COLO829 (cell line): Measurements from ENCODE around the gene IKZF1.

Experiments used
- DNase-seq: peaks from one replicate; pipeline ENCODE4 v3.0.0; 2012; ENCODE audit warnings: low spot score

The IKZF1 gene

DNA sequence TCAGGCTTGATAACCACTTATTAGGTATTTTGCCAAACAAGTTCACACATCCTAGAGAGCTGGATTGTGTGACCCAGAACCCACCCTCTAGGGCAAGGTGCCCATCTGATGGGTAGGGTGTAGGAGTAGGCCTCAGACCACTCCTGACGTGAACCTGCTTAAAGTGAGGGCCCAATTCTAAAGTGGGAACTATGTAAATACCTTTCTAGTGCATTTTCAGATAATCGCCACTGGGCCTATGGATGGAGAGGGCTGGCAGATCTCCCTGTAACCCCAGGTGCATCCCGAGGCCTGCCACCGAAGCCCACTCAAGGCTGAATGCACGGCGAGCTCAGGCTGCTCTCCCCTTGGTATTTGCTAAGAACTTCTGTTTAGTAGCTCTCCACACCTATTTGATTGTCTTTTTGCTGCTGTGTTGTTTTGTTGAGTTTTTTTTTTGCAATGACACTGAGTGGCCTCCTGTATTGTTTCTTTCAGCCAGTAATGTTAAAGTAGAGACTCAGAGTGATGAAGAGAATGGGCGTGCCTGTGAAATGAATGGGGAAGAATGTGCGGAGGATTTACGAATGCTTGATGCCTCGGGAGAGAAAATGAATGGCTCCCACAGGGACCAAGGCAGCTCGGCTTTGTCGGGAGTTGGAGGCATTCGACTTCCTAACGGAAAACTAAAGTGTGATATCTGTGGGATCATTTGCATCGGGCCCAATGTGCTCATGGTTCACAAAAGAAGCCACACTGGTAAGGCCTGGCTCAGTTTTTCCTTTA lies 71.7 kb downstream of the IKZF1 start:
- no peak for DNase-seq

- DNase-seq, result no peak
Measured at GRCh38 chr7:50377356-50377755, 72.8 kb downstream of the IKZF1 start.

DNA sequence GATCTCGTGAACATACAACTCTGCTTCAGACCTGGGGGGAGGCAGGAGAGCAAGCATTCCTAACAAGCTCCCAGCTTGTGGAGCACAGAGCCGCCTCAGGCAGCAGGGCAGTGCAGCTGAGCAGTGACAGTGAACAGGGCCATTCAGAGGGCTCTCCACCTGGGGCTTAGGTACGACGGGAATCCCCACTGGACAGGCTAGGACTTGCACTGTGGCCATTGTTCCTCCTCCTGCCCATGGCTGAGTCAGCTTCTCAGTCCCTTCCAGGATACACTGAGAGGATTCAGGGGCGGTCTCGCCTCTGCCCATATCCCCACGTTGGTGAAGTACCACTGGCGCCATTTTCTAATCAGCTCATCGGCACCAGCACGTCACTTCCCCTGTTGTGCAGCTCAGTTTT lies 74.6 kb downstream of the IKZF1 start:
- no peak for DNase-seq

DNA sequence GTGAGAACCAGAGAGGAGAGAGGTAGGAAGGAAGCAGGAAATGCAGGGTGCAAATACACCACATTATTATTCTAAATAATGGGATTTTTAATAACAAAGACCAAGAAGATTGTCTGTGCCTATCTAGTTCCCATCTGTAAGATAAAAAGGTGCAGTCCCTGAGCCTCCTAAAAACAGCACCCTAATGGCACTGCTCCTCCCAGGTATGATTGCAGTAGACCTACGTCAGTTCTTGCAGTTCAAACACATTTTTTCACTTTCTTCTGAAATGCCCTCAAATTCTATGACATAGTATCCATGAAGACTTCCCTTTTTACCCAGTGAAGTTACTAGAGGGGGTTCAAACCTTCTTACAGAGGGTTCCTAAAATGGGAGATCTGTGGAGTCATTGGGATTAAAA lies 75.0 kb downstream of the IKZF1 start:
- DNase-seq, result no peak

GRCh38 chr7:50382455-50382854 lies 77.9 kb downstream of the IKZF1 start:
- no peak for DNase-seq

- DNase-seq, result no peak
Measured at GRCh38 chr7:50387351-50387750, 82.8 kb downstream of the IKZF1 start.

GRCh38 chr7:50389961-50390360 lies 85.4 kb downstream of the IKZF1 start:
- no peak for DNase-seq

DNA sequence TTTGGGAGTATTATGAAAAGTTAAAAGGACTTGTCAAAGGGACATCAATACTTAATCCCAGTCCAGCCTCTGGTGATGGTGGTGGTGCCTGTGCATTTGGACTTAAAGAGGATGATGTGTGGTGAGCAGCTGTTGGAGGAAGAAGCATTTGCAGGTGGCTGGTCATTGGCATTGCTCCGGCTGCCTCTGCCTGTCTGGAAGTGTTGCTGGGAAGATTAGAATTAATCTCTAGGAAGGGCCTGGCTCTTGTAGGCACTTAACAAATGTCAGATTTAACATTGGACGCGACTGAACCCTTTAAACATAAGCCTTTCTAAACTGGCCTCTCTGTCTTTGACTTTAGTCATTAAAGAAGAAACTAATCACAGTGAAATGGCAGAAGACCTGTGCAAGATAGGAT lies 86.9 kb downstream of the IKZF1 start:
- DNase-seq, result no peak

GRCh38 chr7:50393076-50393475 lies 88.6 kb downstream of the IKZF1 start:
- DNase-seq, result no peak

DNA sequence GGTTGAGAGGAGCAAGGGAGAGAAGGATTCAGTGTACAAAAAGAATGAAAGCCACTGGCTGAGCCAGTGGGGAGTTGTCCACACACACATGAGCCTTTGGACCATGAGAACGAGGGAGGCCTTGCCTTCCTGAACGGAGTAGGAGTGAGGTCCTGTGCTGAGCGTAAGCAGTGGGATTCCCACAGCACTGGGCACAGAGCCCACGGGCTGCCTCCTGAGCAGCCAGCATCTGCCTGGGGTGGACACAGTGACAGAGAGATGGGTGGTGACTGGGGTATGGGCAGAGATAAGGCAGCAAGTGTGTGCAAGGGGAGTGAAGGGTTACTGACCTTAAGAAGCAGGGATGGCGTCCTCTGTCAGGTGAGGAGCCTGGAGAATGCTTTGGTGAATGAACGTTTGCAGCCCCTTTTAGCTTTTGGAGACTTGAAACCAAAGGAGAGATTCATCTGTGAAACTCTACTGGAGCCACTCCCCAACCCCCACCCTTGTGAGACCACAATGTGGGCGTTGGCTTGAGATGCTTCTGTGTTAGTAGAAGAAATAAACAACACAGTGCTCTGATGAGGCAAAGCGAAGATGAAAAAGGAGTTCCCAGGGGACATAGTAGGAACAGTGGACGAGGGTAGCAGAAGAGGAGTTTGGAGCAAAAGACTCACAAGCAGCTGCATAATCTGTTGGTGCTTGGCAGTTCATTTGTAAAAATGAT lies 89.2 kb downstream of the IKZF1 start:
- DNase-seq, result peak; percentile 25

GRCh38 chr7:50394315-50394714 lies 89.8 kb downstream of the IKZF1 start:
- DNase-seq, result no peak

GRCh38 chr7:50396856-50397255 lies 92.3 kb downstream of the IKZF1 start:
- DNase-seq, result no peak

DNA sequence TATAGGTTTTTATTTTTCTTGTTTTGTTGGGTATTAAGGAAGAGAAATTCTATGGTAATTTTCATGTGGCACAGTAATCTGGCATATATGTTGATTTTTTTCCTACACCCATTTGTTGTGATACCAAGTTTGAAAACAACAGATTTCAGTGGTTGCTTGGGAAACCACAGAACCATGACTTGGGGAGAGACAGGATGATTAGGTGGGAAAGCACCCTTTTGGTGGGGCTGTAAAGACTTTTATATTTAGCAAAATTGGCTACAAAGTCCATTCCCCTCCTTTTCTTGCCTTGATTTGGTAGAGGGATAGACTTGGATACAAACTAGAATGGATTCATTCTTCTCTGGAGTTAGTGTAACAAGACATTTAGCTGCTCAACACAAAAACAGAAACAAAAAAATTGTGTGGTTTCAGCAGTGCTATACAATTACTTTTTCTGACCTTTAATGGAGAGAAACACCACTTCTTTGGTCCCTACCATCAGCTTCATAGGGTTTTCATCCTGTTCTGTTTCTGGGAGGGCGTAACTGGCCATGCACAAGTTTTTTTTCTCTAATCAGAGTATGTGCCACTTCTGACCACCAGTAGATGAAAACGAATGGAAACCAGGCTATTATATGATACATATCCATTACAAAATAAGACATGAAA lies 92.9 kb downstream of the IKZF1 start:
- no peak for DNase-seq

GRCh38 chr7:50397971-50398324 lies 93.4 kb downstream of the IKZF1 start:
- DNase-seq, result no peak

GRCh38 chr7:50399206-50399605 lies 94.7 kb downstream of the IKZF1 start:
- DNase-seq, result no peak

- DNase-seq, result no peak
Measured at GRCh38 chr7:50399635-50400034, 95.1 kb downstream of the IKZF1 start.

DNA sequence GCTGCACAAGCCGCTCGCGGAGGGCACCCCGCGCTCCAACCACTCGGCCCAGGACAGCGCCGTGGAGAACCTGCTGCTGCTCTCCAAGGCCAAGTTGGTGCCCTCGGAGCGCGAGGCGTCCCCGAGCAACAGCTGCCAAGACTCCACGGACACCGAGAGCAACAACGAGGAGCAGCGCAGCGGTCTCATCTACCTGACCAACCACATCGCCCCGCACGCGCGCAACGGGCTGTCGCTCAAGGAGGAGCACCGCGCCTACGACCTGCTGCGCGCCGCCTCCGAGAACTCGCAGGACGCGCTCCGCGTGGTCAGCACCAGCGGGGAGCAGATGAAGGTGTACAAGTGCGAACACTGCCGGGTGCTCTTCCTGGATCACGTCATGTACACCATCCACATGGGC lies 95.6 kb downstream of the IKZF1 start:
- no peak for DNase-seq

GRCh38 chr7:50404392-50404791 lies 99.9 kb downstream of the IKZF1 start:
- peak; percentile 12 for DNase-seq

DNA sequence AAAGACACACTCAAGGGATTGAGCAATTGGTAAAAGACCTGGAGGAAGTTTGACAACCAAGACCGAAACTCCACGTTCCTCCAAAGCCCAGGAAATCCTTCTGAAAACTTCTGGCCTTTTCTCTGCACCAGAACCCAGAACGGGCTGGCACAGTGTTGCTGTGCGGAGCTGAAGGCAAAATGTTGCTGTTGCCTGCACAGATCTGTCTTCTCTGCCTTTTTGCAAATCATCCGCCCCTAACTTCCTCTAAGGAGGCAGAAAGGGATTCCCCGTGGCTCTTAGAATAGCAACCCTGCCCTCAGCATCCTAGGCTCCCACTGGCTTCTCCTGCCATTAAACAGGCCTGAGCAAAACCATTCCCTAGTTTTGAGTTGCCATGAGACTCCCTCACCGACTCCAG lies 100.7 kb downstream of the IKZF1 start:
- no peak for DNase-seq

DNA sequence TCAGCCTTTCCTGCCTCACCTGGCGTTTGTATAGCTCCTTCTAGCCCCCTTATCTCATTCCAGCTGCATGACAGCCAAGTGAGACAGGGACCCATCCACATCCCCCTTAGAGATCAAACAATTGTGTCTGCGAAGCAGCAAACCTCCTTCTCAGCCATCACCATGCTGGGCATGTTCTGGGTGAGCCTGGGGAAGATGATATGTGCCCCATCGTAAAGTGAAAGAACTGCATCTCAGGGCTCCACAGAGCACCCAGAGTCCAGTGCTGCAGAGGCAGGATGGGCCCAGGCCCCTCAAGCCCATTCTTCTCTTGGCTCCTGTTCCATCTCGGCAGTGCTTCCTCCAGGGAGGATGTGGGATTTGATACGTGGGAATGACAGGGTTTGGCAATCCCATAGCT lies 102.4 kb downstream of the IKZF1 start:
- DNase-seq, result no peak

GRCh38 chr7:50409856-50410745 lies 105.6 kb downstream of the IKZF1 start:
- DNase-seq, result no peak

GRCh38 chr7:50411332-50411731 lies 106.8 kb downstream of the IKZF1 start:
- DNase-seq, result no peak
